ENCODE measurements around the gene CMAS.

Gene CMAS

DNA sequence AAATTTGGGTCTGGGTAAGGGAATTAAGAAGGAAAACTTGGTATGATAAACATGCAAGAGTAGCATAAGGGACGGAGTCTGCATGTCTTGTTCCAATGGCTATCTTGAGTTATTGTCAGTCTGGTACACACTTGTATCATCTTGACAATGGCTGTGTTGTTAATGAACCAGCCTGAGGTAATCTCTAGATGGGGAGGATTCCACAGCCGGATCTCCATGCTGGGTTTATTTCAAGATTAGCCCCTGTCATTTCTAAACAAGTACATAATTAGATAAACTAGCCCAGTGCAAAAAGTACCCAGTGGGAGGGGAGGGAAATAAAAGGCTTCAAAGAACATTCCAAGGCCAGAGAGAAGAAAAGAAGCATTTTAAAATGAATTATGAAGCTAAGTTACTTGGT lies 16.5 kb upstream of the CMAS start:
- WGBS, result 88% methylated on average over 1 of the region's 2 CpGs
- Histone ChIP-seq H3K4me1 (ENCODE audit: insufficient read depth, low read length) (no peaks in the 10 kb centered on the region), H3K27ac (ENCODE audit: low read depth, low read length) (no peak overlapping the region), H3K9ac (ENCODE audit: low read depth, low read length) (no peak overlapping the region), H3K9me3 (ENCODE audit: insufficient read depth, low read depth, low read length) (no peaks in the 10 kb centered on the region), H3K4me3 (ENCODE audit: low read length) (no peak overlapping the region), H3K27me3 (ENCODE audit: insufficient read depth, low read length) (no peaks in the 10 kb centered on the region), H3K36me3 (ENCODE audit: insufficient read depth, low read length) (no peaks in the 10 kb centered on the region)

DNA sequence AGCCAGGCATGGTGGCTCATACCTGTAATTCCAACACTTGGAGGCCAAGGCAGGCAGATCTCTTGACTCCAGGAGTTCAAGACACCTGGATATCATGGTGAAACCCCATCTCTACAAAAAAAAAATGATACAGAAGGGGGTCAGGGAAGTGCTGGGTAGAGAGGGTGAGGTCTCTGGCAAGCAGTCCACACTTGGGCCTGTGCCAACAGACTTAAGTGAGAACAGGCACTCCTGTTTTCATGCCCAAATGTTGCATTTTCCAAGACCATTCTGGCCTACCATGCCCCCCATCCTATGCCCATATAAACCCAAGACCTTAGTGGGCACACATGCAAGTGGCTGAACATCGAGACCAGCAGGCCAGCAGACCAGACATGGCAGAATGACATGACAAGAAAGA lies 16.0 kb upstream of the CMAS start:
- Histone ChIP-seq H3K4me1 (ENCODE audit: insufficient read depth, low read length) (no peaks in the 10 kb centered on the region), H3K9me3 (ENCODE audit: insufficient read depth, low read depth, low read length) (no peaks in the 10 kb centered on the region), H3K4me3 (ENCODE audit: low read length) (no peak overlapping the region), H3K9ac (ENCODE audit: low read depth, low read length) (no peak overlapping the region), H3K27ac (ENCODE audit: low read depth, low read length) (no peak overlapping the region), H3K36me3 (ENCODE audit: insufficient read depth, low read length) (no peaks in the 10 kb centered on the region), H3K27me3 (ENCODE audit: insufficient read depth, low read length) (no peaks in the 10 kb centered on the region)
- WGBS, result 92% methylated on average over 1 of the region's 1 CpG

DNA sequence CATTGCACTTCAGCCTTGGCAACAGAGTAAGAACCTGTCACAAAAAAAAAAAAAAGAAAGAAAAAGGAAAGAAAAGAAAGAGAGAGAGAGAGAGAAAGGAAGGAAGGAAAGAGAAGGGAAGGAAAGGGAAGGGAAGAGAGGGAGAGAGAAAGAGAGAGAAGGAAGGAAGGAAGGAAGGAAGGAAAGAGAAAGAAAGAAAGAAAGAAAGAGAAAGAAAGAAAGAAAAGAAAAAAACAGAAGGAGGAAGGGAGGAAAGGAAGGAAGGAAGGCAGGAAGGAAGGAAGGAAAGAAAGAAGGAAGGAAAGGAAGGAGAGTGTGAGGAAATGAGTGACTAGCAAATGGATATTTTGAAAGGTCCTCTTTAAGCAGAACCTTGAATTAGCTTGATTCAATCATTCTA lies 13.3 kb upstream of the CMAS start:
- H3K27ac ChIP-seq (ENCODE audit: low read depth, low read length), result no peak overlapping the region
- no peaks in the 10 kb centered on the region for H3K9me3 ChIP-seq (ENCODE audit: insufficient read depth, low read depth, low read length)
- H3K36me3 ChIP-seq (ENCODE audit: insufficient read depth, low read length), result no peaks in the 10 kb centered on the region
- no peak overlapping the region for H3K4me3 ChIP-seq (ENCODE audit: low read length)
- no peaks in the 10 kb centered on the region for H3K27me3 ChIP-seq (ENCODE audit: insufficient read depth, low read length)
- H3K4me1 ChIP-seq (ENCODE audit: insufficient read depth, low read length), result no peaks in the 10 kb centered on the region
- H3K9ac ChIP-seq (ENCODE audit: low read depth, low read length), result no peak overlapping the region

GRCh38 chr12:22034709-22035506 lies 11.1 kb upstream of the CMAS start:
- Histone ChIP-seq H3K9ac (ENCODE audit: low read depth, low read length) (no peak overlapping the region), H3K36me3 (ENCODE audit: insufficient read depth, low read length) (no peaks in the 10 kb centered on the region), H3K4me3 (ENCODE audit: low read length) (no peak overlapping the region), H3K27ac (ENCODE audit: low read depth, low read length) (no peak overlapping the region), H3K4me1 (ENCODE audit: insufficient read depth, low read length) (no peaks in the 10 kb centered on the region), H3K9me3 (ENCODE audit: insufficient read depth, low read depth, low read length) (no peaks in the 10 kb centered on the region), H3K27me3 (ENCODE audit: insufficient read depth, low read length) (no peaks in the 10 kb centered on the region)
- WGBS, result 86% methylated on average over 4 of the region's 4 CpGs

GRCh38 chr12:22037947-22038346 lies 8.1 kb upstream of the CMAS start:
- Histone ChIP-seq H3K36me3 (ENCODE audit: insufficient read depth, low read length) (no peaks in the 10 kb centered on the region), H3K9ac (ENCODE audit: low read depth, low read length) (no peak overlapping the region), H3K4me1 (ENCODE audit: insufficient read depth, low read length) (no peaks in the 10 kb centered on the region), H3K27me3 (ENCODE audit: insufficient read depth, low read length) (no peaks in the 10 kb centered on the region), H3K27ac (ENCODE audit: low read depth, low read length) (no peak overlapping the region), H3K9me3 (ENCODE audit: insufficient read depth, low read depth, low read length) (no peaks in the 10 kb centered on the region), H3K4me3 (ENCODE audit: low read length) (no peak overlapping the region)
- WGBS, result 90% methylated on average over 3 of the region's 3 CpGs

DNA sequence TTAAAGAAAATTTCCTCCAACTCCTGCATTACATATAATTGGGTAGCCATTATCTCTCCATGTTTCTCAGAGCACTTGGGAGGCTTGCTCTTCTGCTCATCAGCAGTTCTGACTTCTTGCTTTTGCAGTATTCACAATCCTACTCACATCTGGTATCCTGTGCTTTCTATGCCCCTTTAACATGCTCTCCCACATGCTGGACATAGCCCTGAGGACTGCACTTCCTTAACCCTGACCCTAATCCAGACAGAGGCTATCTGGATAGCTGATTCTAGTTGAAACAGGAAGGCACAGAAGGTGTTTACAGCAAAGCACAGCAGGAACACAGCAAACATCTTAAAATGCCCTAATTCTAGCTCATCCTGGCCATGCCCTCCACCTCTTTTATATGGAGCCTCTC lies 7.3 kb upstream of the CMAS start:
- no peak overlapping the region for H3K9ac ChIP-seq (ENCODE audit: low read depth, low read length)
- H3K4me3 ChIP-seq (ENCODE audit: low read length), result no peak overlapping the region
- H3K27me3 ChIP-seq (ENCODE audit: insufficient read depth, low read length), result no peaks in the 10 kb centered on the region
- H3K27ac ChIP-seq (ENCODE audit: low read depth, low read length), result no peak overlapping the region
- H3K36me3 ChIP-seq (ENCODE audit: insufficient read depth, low read length), result no peaks in the 10 kb centered on the region
- no peaks in the 10 kb centered on the region for H3K9me3 ChIP-seq (ENCODE audit: insufficient read depth, low read depth, low read length)
- no peaks in the 10 kb centered on the region for H3K4me1 ChIP-seq (ENCODE audit: insufficient read depth, low read length)

DNA sequence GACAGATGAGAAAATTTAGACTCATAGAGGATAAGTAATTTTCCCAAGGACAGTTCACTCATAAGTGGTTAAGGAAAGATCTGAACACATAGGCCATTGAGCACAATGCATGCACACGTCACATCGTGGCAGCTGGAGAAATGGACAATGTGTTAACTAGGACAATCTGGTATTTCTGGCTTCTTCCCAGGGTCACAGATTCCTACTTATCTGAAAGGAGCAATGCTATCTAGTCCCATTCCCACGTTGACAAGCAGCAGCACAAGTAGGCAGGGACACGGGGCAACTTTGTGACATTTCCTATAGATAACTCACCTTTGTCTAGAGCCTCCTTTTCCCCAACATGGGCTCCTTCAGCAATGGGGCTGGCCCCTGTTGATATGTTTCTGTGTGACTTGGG lies 6.7 kb upstream of the CMAS start:
- Histone ChIP-seq H3K9me3 (ENCODE audit: insufficient read depth, low read depth, low read length) (no peaks in the 10 kb centered on the region), H3K27ac (ENCODE audit: low read depth, low read length) (no peak overlapping the region), H3K4me1 (ENCODE audit: insufficient read depth, low read length) (no peaks in the 10 kb centered on the region), H3K27me3 (ENCODE audit: insufficient read depth, low read length) (no peaks in the 10 kb centered on the region), H3K4me3 (ENCODE audit: low read length) (no peak overlapping the region), H3K36me3 (ENCODE audit: insufficient read depth, low read length) (no peaks in the 10 kb centered on the region), H3K9ac (ENCODE audit: low read depth, low read length) (no peak overlapping the region)
- WGBS, result 64% methylated on average over 4 of the region's 4 CpGs

GRCh38 chr12:22042976-22043669 lies 2.9 kb upstream of the CMAS start:
- 93% methylated on average over 8 of the region's 9 CpGs for WGBS
- peaks cover 11% of the 10 kb centered on the region for H3K4me1 ChIP-seq (ENCODE audit: insufficient read depth, low read length)
- H3K9me3 ChIP-seq (ENCODE audit: insufficient read depth, low read depth, low read length), result no peaks in the 10 kb centered on the region
- H3K36me3 ChIP-seq (ENCODE audit: insufficient read depth, low read length), result no peaks in the 10 kb centered on the region
- no peak overlapping the region for H3K9ac ChIP-seq (ENCODE audit: low read depth, low read length)
- no peak overlapping the region for H3K27ac ChIP-seq (ENCODE audit: low read depth, low read length)
- no peak overlapping the region for H3K4me3 ChIP-seq (ENCODE audit: low read length)
- H3K27me3 ChIP-seq (ENCODE audit: insufficient read depth, low read length), result no peaks in the 10 kb centered on the region

GRCh38 chr12:22043943-22044342 lies 2.1 kb upstream of the CMAS start:
- no peaks in the 10 kb centered on the region for H3K27me3 ChIP-seq (ENCODE audit: insufficient read depth, low read length)
- H3K9ac ChIP-seq (ENCODE audit: low read depth, low read length), result no peak overlapping the region
- H3K4me3 ChIP-seq (ENCODE audit: low read length), result no peak overlapping the region
- peaks cover 1% of the 10 kb centered on the region; the same call in 1 of the 2 replicates for H3K36me3 ChIP-seq (ENCODE audit: insufficient read depth, low read length)
- WGBS, result 98% methylated on average over 2 of the region's 2 CpGs
- H3K27ac ChIP-seq (ENCODE audit: low read depth, low read length), result no peak overlapping the region
- H3K4me1 ChIP-seq (ENCODE audit: insufficient read depth, low read length), result peaks cover 19% of the 10 kb centered on the region
- H3K9me3 ChIP-seq (ENCODE audit: insufficient read depth, low read depth, low read length), result no peaks in the 10 kb centered on the region

GRCh38 chr12:22044391-22044790 lies 1.6 kb upstream of the CMAS start:
- H3K27me3 ChIP-seq (ENCODE audit: insufficient read depth, low read length), result no peaks in the 10 kb centered on the region
- WGBS, result 48% methylated on average over 2 of the region's 2 CpGs
- peaks cover 6% of the 10 kb centered on the region for H3K36me3 ChIP-seq (ENCODE audit: insufficient read depth, low read length)
- no peak overlapping the region for H3K4me3 ChIP-seq (ENCODE audit: low read length)
- H3K9me3 ChIP-seq (ENCODE audit: insufficient read depth, low read depth, low read length), result no peaks in the 10 kb centered on the region
- no peak overlapping the region for H3K27ac ChIP-seq (ENCODE audit: low read depth, low read length)
- no peak overlapping the region for H3K9ac ChIP-seq (ENCODE audit: low read depth, low read length)
- peaks cover 23% of the 10 kb centered on the region for H3K4me1 ChIP-seq (ENCODE audit: insufficient read depth, low read length)

GRCh38 chr12:22046968-22047390 lies 961 bp downstream of the CMAS start:
- H3K9ac ChIP-seq (ENCODE audit: low read depth, low read length), result peak overlapping the region; percentile 92
- no peaks in the 10 kb centered on the region for H3K27me3 ChIP-seq (ENCODE audit: insufficient read depth, low read length)
- peak overlapping the region; percentile 88 for H3K27ac ChIP-seq (ENCODE audit: low read depth, low read length)
- no peaks in the 10 kb centered on the region for H3K9me3 ChIP-seq (ENCODE audit: insufficient read depth, low read depth, low read length)
- H3K4me1 ChIP-seq (ENCODE audit: insufficient read depth, low read length), result peaks cover 32% of the 10 kb centered on the region
- peaks cover 17% of the 10 kb centered on the region for H3K36me3 ChIP-seq (ENCODE audit: insufficient read depth, low read length)
- H3K4me3 ChIP-seq (ENCODE audit: low read length), result peak overlapping the region; percentile 75
- WGBS, result 11% methylated on average over 2 of the region's 6 CpGs

Measured in HUES64 (cell line).